WTC11 (cell line): ENCODE data around the gene HOXC5. TPM values are rescaled to one million over a fixed set of nuclear protein-coding genes. Genes with fewer than 3 reads are reported as not detected.
A peak's percentile ranks its signal among the peaks of the same experiment; 100 is the strongest.

Experiments
- ATAC-seq: fragments of 200-7000 bp; cut with Tn5 transposase; 2 replicates; pipeline ENCODE4 v1.10.0; 2021; ENCODE audit warnings: mild to moderate bottlenecking, moderate library complexity
- CTCF ChIA-PET: fragments of 300-600 bp; sonication (Branson Sonifier 250); formaldehyde crosslinking; loops from one replicate; lab custom pipeline; 2021; ENCODE audit warnings: antibody characterized with exemption; lab: Charles Lee
- POLR2A ChIA-PET: fragments of 350-600 bp; sonication (Branson Sonifier 250); formaldehyde crosslinking; loops from one replicate; lab custom pipeline; 2021; ENCODE audit warnings: antibody characterized with exemption; lab: Charles Lee
- DNase-seq: peaks from one replicate; pipeline ENCODE4 v3.0.0; 2021; ENCODE audit warnings: low spot score
- H3K27ac Mint-ChIP-seq: 2 replicates; pipeline ENCODE4 v1.8.0; 2021; ENCODE audit warnings: mixed read lengths
- H3K27me3 Mint-ChIP-seq: 2 replicates; pipeline ENCODE4 v1.8.0; 2021; ENCODE audit warnings: low read depth, mild to moderate bottlenecking, moderate library complexity, mixed read lengths
- H3K36me3 Mint-ChIP-seq: 2 replicates; pipeline ENCODE4 v1.8.0; 2021; ENCODE audit warnings: mixed read lengths
- H3K4me1 Mint-ChIP-seq: 2 replicates; pipeline ENCODE4 v1.8.0; 2022; ENCODE audit warnings: mixed read lengths
- H3K4me3 Mint-ChIP-seq: 2 replicates; pipeline ENCODE4 v1.8.0; 2021; ENCODE audit warnings: mild to moderate bottlenecking, moderate library complexity, mixed read lengths
- H3K9me3 Mint-ChIP-seq: 2 replicates; pipeline ENCODE4 v1.8.0; 2021; ENCODE audit warnings: mixed read lengths
- ATF1 ChIP-seq: sonication (generic); formaldehyde crosslinking; IDR thresholded peaks from 2 replicates; pipeline ENCODE4 v1.8.1; 2023; ENCODE audit warnings: mild to moderate bottlenecking, moderate library complexity, missing genetic modification reagents
- CREB1 ChIP-seq: sonication (generic); formaldehyde crosslinking; IDR thresholded peaks from 2 replicates; pipeline ENCODE4 v1.8.0; 2023; ENCODE audit warnings: mild to moderate bottlenecking, missing genetic modification reagents
- E2F1 ChIP-seq: sonication (generic); formaldehyde crosslinking; IDR thresholded peaks from 2 replicates; pipeline ENCODE4 v1.8.0; 2022; ENCODE audit warnings: mild to moderate bottlenecking, missing genetic modification reagents
- ETV6 ChIP-seq: sonication (generic); formaldehyde crosslinking; IDR thresholded peaks from 2 replicates; pipeline ENCODE4 v1.8.1; 2022; ENCODE audit warnings: mild to moderate bottlenecking, missing genetic modification reagents
- FOXP1 ChIP-seq: sonication (generic); formaldehyde crosslinking; IDR thresholded peaks from 2 replicates; pipeline ENCODE4 v1.8.0; 2022; ENCODE audit warnings: missing genetic modification reagents, mild to moderate bottlenecking, moderate library complexity, borderline replicate concordance
- GRHL2 ChIP-seq: fragments of 250-450 bp; sonication (Bioruptor Pico); IDR thresholded peaks from 2 replicates; pipeline ENCODE4 v1.8.0; 2022; ENCODE audit warnings: mild to moderate bottlenecking, moderate library complexity; ENCODE audit not compliant: insufficient replicate concordance, severe bottlenecking
- IRF1 ChIP-seq: sonication (generic); formaldehyde crosslinking; IDR thresholded peaks from 2 replicates; pipeline ENCODE4 v1.8.0; 2023; ENCODE audit warnings: missing genetic modification reagents
- MAX ChIP-seq: sonication (generic); formaldehyde crosslinking; IDR thresholded peaks from 2 replicates; pipeline ENCODE4 v1.8.0; 2022; ENCODE audit warnings: mild to moderate bottlenecking, missing genetic modification reagents
- MXD4 ChIP-seq: fragments of 250-450 bp; sonication (Bioruptor Pico); IDR thresholded peaks from 2 replicates; pipeline ENCODE4 v1.8.0; 2021; ENCODE audit warnings: mild to moderate bottlenecking, moderate library complexity, borderline replicate concordance
- MYBL2 ChIP-seq: sonication (generic); formaldehyde crosslinking; IDR thresholded peaks from 2 replicates; pipeline ENCODE4 v1.8.1; 2023; ENCODE audit warnings: mild to moderate bottlenecking, moderate library complexity, missing genetic modification reagents
- NFATC4 ChIP-seq: fragments of 250-450 bp; sonication (Bioruptor Pico); IDR thresholded peaks from 2 replicates; pipeline ENCODE4 v1.9.0; 2021; ENCODE audit warnings: mild to moderate bottlenecking
- SMAD4 ChIP-seq: sonication (generic); formaldehyde crosslinking; IDR thresholded peaks from 2 replicates; pipeline ENCODE4 v1.8.0; 2022; ENCODE audit warnings: mild to moderate bottlenecking, missing genetic modification reagents
- SOX15 ChIP-seq: fragments of 250-450 bp; sonication (Bioruptor Pico); IDR thresholded peaks from 2 replicates; pipeline ENCODE4 v1.9.0; 2021; ENCODE audit warnings: mild to moderate bottlenecking
- SP1 ChIP-seq: sonication (generic); formaldehyde crosslinking; conservative IDR thresholded peaks from 2 replicates; pipeline ENCODE4 v1.8.1; 2022; ENCODE audit warnings: missing genetic modification reagents
- ZBTB21 ChIP-seq: sonication (generic); formaldehyde crosslinking; IDR thresholded peaks from 2 replicates; pipeline ENCODE4 v1.8.1; 2023; ENCODE audit warnings: mild to moderate bottlenecking, missing genetic modification reagents, borderline replicate concordance
- ZNF121 ChIP-seq: sonication (generic); formaldehyde crosslinking; IDR thresholded peaks from 2 replicates; pipeline ENCODE4 v1.8.0; 2023; ENCODE audit warnings: missing genetic modification reagents
- ZNF219 ChIP-seq: sonication (generic); formaldehyde crosslinking; IDR thresholded peaks from 2 replicates; pipeline ENCODE4 v1.8.0; 2023; ENCODE audit warnings: missing genetic modification reagents, mild to moderate bottlenecking, borderline replicate concordance
- ZNF317 ChIP-seq: sonication (generic); formaldehyde crosslinking; IDR thresholded peaks from 2 replicates; pipeline ENCODE4 v1.8.1; 2023; ENCODE audit warnings: low read depth, mild to moderate bottlenecking, moderate library complexity, missing genetic modification reagents, borderline replicate concordance
- ZNF425 ChIP-seq: fragments of 250-450 bp; sonication (Bioruptor Pico); conservative IDR thresholded peaks from 2 replicates; pipeline ENCODE4 v1.9.0; 2021; ENCODE audit warnings: mild to moderate bottlenecking
- total RNA-seq: library from RNA; stranded (reverse); gene quantifications from 3 replicates; pipeline ENCODE4 v1.2.3, GENCODE V29; 2021

HOXC5 gene
- total RNA-seq, 1 experiment from 2014 or later: not detected

GRCh38 chr12:54032086-54032619 lies 697 bp upstream of the HOXC5 start:
- H3K36me3 Mint-ChIP-seq: no peaks in the 10 kb centered on the region
- peaks cover 99% of the 10 kb centered on the region for H3K27me3 Mint-ChIP-seq
- H3K27ac Mint-ChIP-seq: no peak overlapping the region
- DNase-seq (no peak), ATAC-seq (no peak)
- H3K9me3 Mint-ChIP-seq: no peaks in the 10 kb centered on the region
- H3K4me3 Mint-ChIP-seq: no peak overlapping the region
- ChIA-PET POLR2A (interaction anchor here (0.7 to 0.9 kb wide), 5 partner anchors 14 to 304 kb away, joined by 3 to 7 read pairs (median 4); no protein-coding TSS in a partner anchor), CTCF (interaction anchor here (0.5 to 8.1 kb wide), 59 partner anchors 8 to 347 kb away, joined by 3 to 149 read pairs (median 6); partner anchors contain the start of genes HOXC10, HOXC13, HOXC4 and HOXC8)
- H3K4me1 Mint-ChIP-seq: peaks cover 36% of the 10 kb centered on the region
- TF ChIP-seq MAX (CRISPR knock-in tag): no peak
- no peak for TF ChIP-seq ZNF219 (CRISPR knock-in tag)
- TF ChIP-seq NFATC4 (CRISPR knock-in tag): no peak
- TF ChIP-seq CREB1 (CRISPR knock-in tag): no peak
- no peak for TF ChIP-seq ZNF317 (CRISPR knock-in tag)
- TF ChIP-seq IRF1 (CRISPR knock-in tag): no peak
- no peak for TF ChIP-seq ZBTB21
- no peak for TF ChIP-seq ATF1 (CRISPR knock-in tag)
- no peak for TF ChIP-seq SMAD4 (CRISPR knock-in tag)
- no peak for TF ChIP-seq E2F1 (CRISPR knock-in tag)
- no peak for TF ChIP-seq GRHL2
- no peak for TF ChIP-seq MXD4 (CRISPR knock-in tag)
- no peak for TF ChIP-seq MYBL2 (CRISPR knock-in tag)
- TF ChIP-seq ZNF121 (CRISPR knock-in tag): no peak

- POLR2A ChIA-PET: interaction anchor here (0.9 kb wide), 2 partner anchors 142 to 164 kb away, joined by 4 to 7 read pairs; no protein-coding TSS in a partner anchor
- CTCF ChIA-PET: interaction anchor here (0.5 to 8.1 kb wide), 42 partner anchors 8 to 326 kb away, joined by 3 to 149 read pairs (median 8); partner anchors contain the start of genes HOXC10, HOXC13, HOXC4 and HOXC8
- TF ChIP-seq ETV6 (CRISPR knock-in tag): no peak
- no peak for TF ChIP-seq ZNF425 (CRISPR knock-in tag)
- TF ChIP-seq SOX15 (CRISPR knock-in tag): 0 out of 2 replicates have a peak, but pooled peaks have one; percentile 57
- TF ChIP-seq SP1 (CRISPR knock-in tag): no peak
- no peak for TF ChIP-seq ZBTB21
- TF ChIP-seq FOXP1 (CRISPR knock-in tag): no peak
- no peak for TF ChIP-seq MXD4 (CRISPR knock-in tag)
- DNase-seq (no peak), ATAC-seq (no peak)
- Mint-ChIP-seq H3K4me3 (peak overlapping the region; percentile 47), H3K4me1 (peaks cover 36% of the 10 kb centered on the region), H3K9me3 (no peaks in the 10 kb centered on the region), H3K36me3 (no peaks in the 10 kb centered on the region), H3K27ac (no peak overlapping the region), H3K27me3 (peaks cover 99% of the 10 kb centered on the region)
Observed at GRCh38 chr12:54033106-54033979, 493 bp downstream of the HOXC5 start.
